ENCODE data around the gene ZNF292.

GRCh38 chr6:87287251-87287650 lies 131.9 kb downstream of the ZNF292 start:
- TF ChIP-seq EZH2phosphoT487 (IDR thresholded peaks at IDR 0.05; ENCODE audit: low read depth, severe bottlenecking, unreplicated experiment) (no peak), CTCF (IDR thresholded peaks at IDR 0.05; ENCODE audit: poor library complexity) (no peak)
